SK-N-MC (cell line): Measurements from ENCODE around the gene P2RY13.

Experiments
- EZH2 ChIP-seq: fragments of 200-600 bp; sonication (generic); IDR thresholded peaks from one replicate; pipeline ENCODE4 v1.6.1; 2017; ENCODE audit warnings: antibody characterized with exemption
- POLR2AphosphoS5 ChIP-seq: IDR thresholded peaks from 2 replicates; pipeline ENCODE4 v1.6.1; 2012; ENCODE audit warnings: mild to moderate bottlenecking, low read depth, low read length, borderline replicate concordance

GRCh38 chr3:151314137-151314536 lies 15.2 kb downstream of the P2RY13 start:
- TF ChIP-seq EZH2 (no peak), POLR2AphosphoS5 (no peak)
